ENCODE measurements around the gene GSG1L.

GSG1L gene

DNA sequence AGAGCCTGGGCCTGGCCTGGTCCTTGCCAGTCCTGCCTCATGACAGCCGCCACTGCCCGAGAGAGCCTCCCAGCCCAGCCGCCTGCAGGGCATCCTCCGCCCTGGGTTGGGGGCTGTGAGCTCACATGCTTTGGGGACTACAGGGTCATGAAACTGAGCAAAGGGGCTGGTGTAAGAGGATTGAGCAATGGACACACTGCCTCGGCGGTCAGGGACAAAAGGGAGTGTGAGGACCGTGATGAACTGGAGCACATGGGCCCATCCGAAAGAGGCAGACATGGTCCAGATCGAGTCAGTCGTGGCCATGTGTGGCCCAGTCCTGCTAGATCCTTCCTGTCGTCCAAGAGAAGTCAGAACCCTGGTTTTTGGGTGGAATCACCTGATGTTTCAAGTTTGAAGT is 52.3 kb downstream of the GSG1L start:
- Mint-ChIP-seq H3K9me3 (no peaks in the 10 kb centered on the region), H3K4me1 (ENCODE audit: low read depth in 2 of 2) (no peaks in the 10 kb centered on the region), H3K4me3 (no peak overlapping the region), H3K36me3 (ENCODE audit: insufficient read depth) (peaks cover 3% of the 10 kb centered on the region), H3K27me3 (peaks cover 50 to 82% of the 10 kb centered on the region in 2 donors), H3K27ac (no peak overlapping the region)
- no peak for ATAC-seq (replicated peaks)
- DNase-seq = no peak

DNA sequence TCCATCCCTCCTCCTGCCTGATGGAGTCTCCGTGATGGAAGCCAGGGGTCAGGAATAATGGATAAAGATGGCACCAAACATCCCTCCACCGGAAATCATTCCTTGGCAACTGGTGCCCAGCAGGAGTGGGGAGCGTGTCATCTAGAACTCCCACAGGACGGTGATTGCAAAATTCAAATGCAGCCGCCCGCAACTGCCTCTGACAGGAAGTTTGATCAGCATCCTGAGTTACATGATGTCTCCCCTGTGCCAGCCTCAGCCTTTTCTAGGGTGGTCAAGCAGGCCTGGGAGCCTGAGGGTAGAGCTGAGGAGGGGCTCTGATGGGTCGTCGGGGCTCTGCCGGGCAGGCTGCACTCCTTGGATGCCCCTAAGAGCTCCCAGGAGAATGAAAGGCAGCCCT is 52.8 kb downstream of the GSG1L start:
- Mint-ChIP-seq H3K4me3 (no peak overlapping the region), H3K27me3 (peaks cover 47 to 77% of the 10 kb centered on the region in 2 donors), H3K4me1 (ENCODE audit: low read depth in 2 of 2) (no peaks in the 10 kb centered on the region), H3K36me3 (ENCODE audit: insufficient read depth) (peaks cover 3% of the 10 kb centered on the region), H3K27ac (no peak overlapping the region), H3K9me3 (no peaks in the 10 kb centered on the region)
- ATAC-seq (replicated peaks) = no peak
- DNase-seq = no peak

DNA sequence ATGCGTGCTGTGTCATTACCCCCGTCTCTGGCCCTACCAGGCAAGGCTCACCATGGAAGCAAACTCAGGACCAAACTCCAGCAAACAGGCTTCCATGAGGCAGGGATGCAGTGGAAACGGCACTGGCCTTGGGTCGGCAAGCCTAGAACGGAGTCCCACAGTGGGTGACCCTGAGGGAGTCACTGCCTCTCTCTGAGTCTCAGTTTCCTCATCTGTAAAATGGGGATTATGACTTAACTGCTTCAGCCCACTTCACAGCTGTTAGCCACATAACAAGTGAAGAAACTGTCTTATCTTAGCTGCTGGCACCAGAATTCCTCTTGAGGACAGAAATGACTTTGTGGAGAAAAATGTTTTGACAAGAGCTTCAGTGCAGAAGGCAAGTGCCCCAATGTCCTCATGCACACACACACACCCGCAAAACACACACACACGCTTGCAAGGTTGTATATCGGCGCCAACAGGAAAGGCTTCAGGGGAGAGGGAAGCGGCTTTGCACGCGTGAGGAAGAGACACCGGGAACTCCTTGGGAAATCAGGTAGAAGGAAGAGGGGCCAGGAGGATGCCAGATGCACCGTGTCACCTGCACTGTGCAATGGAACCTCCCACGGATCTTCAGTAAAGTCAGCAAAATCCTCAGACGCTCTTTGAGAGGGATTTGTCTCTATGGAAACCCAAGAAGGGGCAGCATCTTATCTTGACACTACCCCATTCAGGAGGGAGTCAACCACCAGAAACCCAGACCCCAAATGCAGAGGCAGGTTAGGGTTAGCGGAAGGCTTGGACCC is 53.7 kb downstream of the GSG1L start:
- H3K4me1 Mint-ChIP-seq (ENCODE audit: low read depth in 2 of 2) = no peaks in the 10 kb centered on the region
- no peak overlapping the region for H3K4me3 Mint-ChIP-seq
- ATAC-seq (replicated peaks) (no peak), DNase-seq (no peak)
- H3K27ac Mint-ChIP-seq = no peak overlapping the region
- H3K36me3 Mint-ChIP-seq (ENCODE audit: insufficient read depth) = peaks cover 3% of the 10 kb centered on the region
- peaks cover 38 to 68% of the 10 kb centered on the region in 2 donors for H3K27me3 Mint-ChIP-seq
- H3K9me3 Mint-ChIP-seq = no peaks in the 10 kb centered on the region

GRCh38 chr16:28003923-28004322 is 59.6 kb downstream of the GSG1L start:
- ATAC-seq (replicated peaks) = no peak
- peaks cover 3% of the 10 kb centered on the region for H3K36me3 Mint-ChIP-seq (ENCODE audit: insufficient read depth)

GRCh38 chr16:28003021-28003865 is 60.3 kb downstream of the GSG1L start:
- ATAC-seq (replicated peaks) = no peak
- Mint-ChIP-seq H3K27me3 (peaks cover 9 to 53% of the 10 kb centered on the region in 2 donors), H3K27ac (peak overlapping the region in 1 of 2 donors; percentile 33), H3K4me3 (no peak overlapping the region), H3K36me3 (ENCODE audit: insufficient read depth) (peaks cover under 1% of the 10 kb centered on the region), H3K9me3 (no peaks in the 10 kb centered on the region), H3K4me1 (ENCODE audit: low read depth in 2 of 2) (no peaks in the 10 kb centered on the region)
- DNase-seq = no peak

More at GRCh38 chr16:28003923-28004322, 59.6 kb downstream of the GSG1L start:
- Mint-ChIP-seq H3K9me3 (no peaks in the 10 kb centered on the region), H3K27ac (no peak overlapping the region), H3K4me3 (no peak overlapping the region), H3K27me3 (peaks cover 16 to 60% of the 10 kb centered on the region in 2 donors), H3K4me1 (ENCODE audit: low read depth in 2 of 2) (no peaks in the 10 kb centered on the region)
- DNase-seq = no peak

DNA sequence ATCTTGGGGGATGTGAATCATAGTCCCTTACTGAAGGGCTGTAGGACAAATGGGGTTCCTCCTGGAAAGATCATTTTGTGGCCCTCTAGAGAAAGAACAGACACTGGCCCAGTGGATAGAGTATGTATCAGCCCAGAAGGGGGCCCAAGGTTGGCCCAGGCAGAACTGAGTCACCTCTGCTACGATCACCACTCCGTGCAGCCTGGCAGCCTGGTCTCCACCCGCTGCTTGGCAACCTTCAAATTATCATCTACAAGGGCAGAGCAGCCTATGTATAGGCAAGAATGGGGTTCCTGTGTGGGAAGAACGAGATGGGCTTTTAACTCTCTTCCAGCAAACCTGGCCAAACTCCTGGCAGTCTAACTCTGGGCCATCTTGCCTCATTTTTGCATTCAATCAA is 61.9 kb downstream of the GSG1L start:
- no peak for DNase-seq
- Mint-ChIP-seq H3K4me3 (no peak overlapping the region), H3K27me3 (peaks cover 7 to 41% of the 10 kb centered on the region in 2 donors), H3K4me1 (ENCODE audit: low read depth in 2 of 2) (no peaks in the 10 kb centered on the region), H3K36me3 (ENCODE audit: insufficient read depth) (no peaks in the 10 kb centered on the region), H3K9me3 (no peaks in the 10 kb centered on the region), H3K27ac (no peak overlapping the region)
- ATAC-seq (replicated peaks) = no peak

DNA sequence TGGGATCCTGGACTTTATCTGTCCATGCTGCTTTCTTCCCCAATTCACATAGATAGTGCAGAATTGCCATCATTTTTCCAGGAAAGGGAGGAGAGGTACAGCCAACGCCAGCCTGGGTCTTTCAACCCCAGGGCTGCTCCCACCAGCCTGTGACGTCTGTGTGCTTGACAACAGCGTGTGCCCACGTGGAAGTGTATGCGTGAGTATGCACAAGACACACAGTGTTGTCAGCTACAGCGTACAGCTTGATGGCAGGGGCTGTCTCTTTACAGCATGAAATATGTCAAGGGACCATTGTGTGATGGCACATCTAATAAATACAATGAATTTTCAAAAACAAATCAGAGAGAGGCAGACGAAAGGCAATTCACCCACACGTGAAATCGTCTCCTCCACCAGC is 62.3 kb downstream of the GSG1L start:
- no peak overlapping the region for H3K27ac Mint-ChIP-seq

DNA sequence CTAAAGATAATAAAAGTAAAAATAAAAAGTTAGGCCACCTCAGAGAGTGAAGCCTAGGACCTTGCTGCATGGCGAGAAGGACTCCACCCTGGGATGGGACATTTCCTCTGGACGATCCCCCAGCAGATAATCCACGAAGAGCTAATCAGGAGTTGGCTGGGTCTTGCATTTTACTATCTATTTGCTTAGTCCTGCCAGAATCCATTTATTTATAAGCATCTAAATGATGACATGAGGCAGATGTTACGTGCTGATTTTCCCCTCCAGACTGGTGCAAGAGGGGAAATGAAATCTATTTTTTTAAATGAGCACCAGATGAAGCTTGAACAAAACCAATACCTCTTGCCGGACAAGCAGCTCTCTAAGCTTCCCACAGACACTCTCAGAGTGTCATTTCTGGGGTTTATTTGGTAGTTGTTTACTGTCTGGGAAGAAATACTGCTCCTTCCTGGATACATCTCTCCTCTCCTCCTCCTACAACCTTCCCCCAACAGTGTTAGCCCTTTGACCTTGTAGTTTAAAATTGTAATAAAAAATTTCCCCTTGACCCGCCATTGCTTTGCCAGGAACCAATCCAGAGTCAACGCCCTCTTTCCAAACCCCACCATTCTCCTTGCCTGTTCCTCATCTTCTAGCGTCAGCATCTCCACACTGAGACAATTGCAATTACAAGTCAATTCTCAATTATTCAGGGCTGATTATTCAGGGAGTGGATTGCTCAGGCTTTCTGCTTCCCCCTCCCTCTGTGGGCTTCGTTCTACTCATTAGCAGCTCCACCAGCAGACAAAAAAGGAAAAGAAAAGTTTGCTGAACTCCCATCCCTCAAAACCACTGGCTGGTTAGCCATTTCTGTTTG is 63.0 kb downstream of the GSG1L start:
- peaks cover 3 to 7% of the 10 kb centered on the region in 2 donors for H3K4me1 Mint-ChIP-seq (ENCODE audit: low read depth in 2 of 2)
- H3K27me3 Mint-ChIP-seq = peaks cover 7 to 40% of the 10 kb centered on the region in 2 donors
- H3K36me3 Mint-ChIP-seq (ENCODE audit: insufficient read depth) = no peaks in the 10 kb centered on the region
- no peak overlapping the region for H3K27ac Mint-ChIP-seq
- no peaks in the 10 kb centered on the region for H3K9me3 Mint-ChIP-seq
- H3K4me3 Mint-ChIP-seq = no peak overlapping the region
- no peak for DNase-seq
- ATAC-seq (replicated peaks) = no peak

More for the DNA sequence above, 62.3 kb downstream of the GSG1L start:
- Mint-ChIP-seq H3K36me3 (ENCODE audit: insufficient read depth) (no peaks in the 10 kb centered on the region), H3K27me3 (peaks cover 7 to 40% of the 10 kb centered on the region in 2 donors), H3K4me1 (ENCODE audit: low read depth in 2 of 2) (peaks cover under 1% of the 10 kb centered on the region in 2 donors), H3K9me3 (no peaks in the 10 kb centered on the region), H3K4me3 (no peak overlapping the region)
- no peak for DNase-seq
- no peak for ATAC-seq (replicated peaks)

GRCh38 chr16:27999687-28000086 is 63.8 kb downstream of the GSG1L start:
- ATAC-seq (replicated peaks) = no peak
- Mint-ChIP-seq H3K4me1 (ENCODE audit: low read depth in 2 of 2) (peaks cover 11 to 13% of the 10 kb centered on the region in 2 donors), H3K36me3 (ENCODE audit: insufficient read depth) (no peaks in the 10 kb centered on the region), H3K9me3 (no peaks in the 10 kb centered on the region), H3K4me3 (no peak overlapping the region), H3K27me3 (peaks cover 7 to 40% of the 10 kb centered on the region in 2 donors), H3K27ac (no peak overlapping the region)
- no peak for DNase-seq

DNA sequence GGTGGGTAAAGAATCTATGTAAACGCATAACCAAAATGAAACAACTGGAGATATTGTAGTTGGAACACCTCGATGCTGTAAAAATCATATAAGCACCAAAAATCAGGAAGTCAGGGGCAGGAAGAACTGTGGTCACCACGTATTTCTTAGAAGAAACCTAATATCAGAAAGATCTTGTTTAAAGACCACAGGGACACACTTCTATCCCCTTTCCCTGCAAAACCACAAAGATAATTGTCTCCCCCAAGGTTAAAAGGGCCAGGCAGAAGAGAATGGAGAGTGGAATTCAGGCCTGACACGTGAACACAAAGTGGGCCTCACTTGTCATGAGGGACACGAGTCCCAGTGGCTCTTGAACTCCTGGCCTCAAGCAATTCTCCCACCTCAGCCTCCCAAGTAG is 68.1 kb downstream of the GSG1L start:
- H3K36me3 Mint-ChIP-seq (ENCODE audit: insufficient read depth) = no peaks in the 10 kb centered on the region
- peaks cover 11 to 13% of the 10 kb centered on the region in 2 donors for H3K4me1 Mint-ChIP-seq (ENCODE audit: low read depth in 2 of 2)
- peaks cover 0 to 2% of the 10 kb centered on the region in 2 donors for H3K27me3 Mint-ChIP-seq
- DNase-seq (no peak), ATAC-seq (replicated peaks) (no peak)
- H3K27ac Mint-ChIP-seq = peak overlapping the region in 1 of 2 donors; percentile 1
- peaks cover 0 to 7% of the 10 kb centered on the region in 2 donors for H3K9me3 Mint-ChIP-seq
- no peak overlapping the region for H3K4me3 Mint-ChIP-seq

- Mint-ChIP-seq H3K27ac (peak overlapping the region in 1 of 2 donors; percentile 1), H3K36me3 (ENCODE audit: insufficient read depth) (no peaks in the 10 kb centered on the region), H3K4me3 (no peak overlapping the region), H3K4me1 (ENCODE audit: low read depth in 2 of 2) (peaks cover 11 to 13% of the 10 kb centered on the region in 2 donors), H3K27me3 (no peaks in the 10 kb centered on the region), H3K9me3 (peaks cover 0 to 7% of the 10 kb centered on the region in 2 donors)
- DNase-seq (no peak), ATAC-seq (replicated peaks) (no peak)
Observed at GRCh38 chr16:27994686-27995085, 68.8 kb downstream of the GSG1L start.

GRCh38 chr16:27993587-27993986 is 69.9 kb downstream of the GSG1L start:
- H3K27ac Mint-ChIP-seq = no peak overlapping the region
- DNase-seq (no peak), ATAC-seq (replicated peaks) (no peak)
- H3K27me3 Mint-ChIP-seq = no peaks in the 10 kb centered on the region
- peaks cover 11 to 13% of the 10 kb centered on the region in 2 donors for H3K4me1 Mint-ChIP-seq (ENCODE audit: low read depth in 2 of 2)
- peaks cover 0 to 7% of the 10 kb centered on the region in 2 donors for H3K9me3 Mint-ChIP-seq
- H3K36me3 Mint-ChIP-seq (ENCODE audit: insufficient read depth) = no peaks in the 10 kb centered on the region
- H3K4me3 Mint-ChIP-seq = no peak overlapping the region

GRCh38 chr16:27991876-27992275 is 71.6 kb downstream of the GSG1L start:
- Mint-ChIP-seq H3K36me3 (ENCODE audit: insufficient read depth) (no peaks in the 10 kb centered on the region), H3K4me3 (no peak overlapping the region), H3K4me1 (ENCODE audit: low read depth in 2 of 2) (peaks cover 11 to 13% of the 10 kb centered on the region in 2 donors), H3K27ac (no peak overlapping the region), H3K9me3 (peaks cover 0 to 7% of the 10 kb centered on the region in 2 donors), H3K27me3 (no peaks in the 10 kb centered on the region)
- DNase-seq (no peak), ATAC-seq (replicated peaks) (no peak)
